LNCaP clone FGC (cell line): Measurements from ENCODE around the gene NR3C2.

Experiments used
- DNase-seq: peaks from one replicate; pipeline ENCODE4 v3.0.0-alpha.2; 2011; ENCODE audit warnings: low read depth
- H3K4me3 ChIP-seq: 2 replicates; pipeline ENCODE4 v1.5.1; 2011; ENCODE audit warnings: mild to moderate bottlenecking, low read depth, low read length, control low read depth
- CTCF ChIP-seq: IDR thresholded peaks from 2 replicates; pipeline ENCODE4 v1.5.1; 2012; ENCODE audit warnings: mild to moderate bottlenecking; ENCODE audit not compliant: control insufficient read depth, insufficient read depth; ENCODE audit errors: extremely low read depth

The NR3C2 gene

GRCh38 chr4:148441986-148442831 lies at the start of gene NR3C2:
Gene NR3C2 (minus strand): TSS chr4:148442414.
- peak within 1 kb of the TSS; percentile 83 for H3K4me3 ChIP-seq

GRCh38 chr4:148487181-148487580 lies 45.0 kb upstream of the NR3C2 start:
- no peak for DNase-seq
- H3K4me3 ChIP-seq: no peak overlapping the region
- no peak for TF ChIP-seq CTCF

More at GRCh38 chr4:148441986-148442831, at the start of gene NR3C2:
- peak; percentile 98 for DNase-seq
- no peak for TF ChIP-seq CTCF

- peak; percentile 48 for DNase-seq
- no peak for TF ChIP-seq CTCF
Measured at GRCh38 chr4:148481636-148482035, 39.4 kb upstream of the NR3C2 start.

GRCh38 chr4:148477276-148477675 lies 35.1 kb upstream of the NR3C2 start:
- H3K4me3 ChIP-seq: no peak overlapping the region
- TF ChIP-seq CTCF: no peak
- DNase-seq: no peak

More at GRCh38 chr4:148481636-148482035, 39.4 kb upstream of the NR3C2 start:
- no peak overlapping the region for H3K4me3 ChIP-seq

- no peak overlapping the region for H3K4me3 ChIP-seq
- no peak for DNase-seq
- no peak for TF ChIP-seq CTCF
Measured at GRCh38 chr4:148469938-148470337, 27.7 kb upstream of the NR3C2 start.

GRCh38 chr4:148454835-148455234 lies 12.6 kb upstream of the NR3C2 start:
- no peak for DNase-seq
- no peak overlapping the region for H3K4me3 ChIP-seq
- no peak for TF ChIP-seq CTCF
